ENCODE results near the gene TRPM3.

TRPM3 gene

DNA sequence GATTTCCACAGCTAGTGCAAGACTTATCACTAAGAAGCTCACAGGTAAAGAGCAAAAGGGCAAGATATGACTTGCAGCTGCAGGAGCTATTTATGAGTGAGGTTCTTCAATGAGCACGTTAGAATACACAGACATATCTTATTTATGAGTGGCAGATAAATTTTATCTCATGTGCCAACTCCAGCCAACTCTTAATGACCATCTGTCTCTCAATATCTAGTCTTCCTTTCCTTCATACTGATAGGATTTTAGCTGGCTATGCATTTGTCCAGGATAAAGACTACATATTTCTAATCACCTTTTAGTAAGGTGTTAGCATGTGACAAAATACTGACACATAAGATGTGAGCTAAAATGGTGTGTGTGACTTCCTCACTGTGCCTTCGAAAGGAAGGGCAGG is 304.5 kb downstream of the TRPM3 start:
- H3K36me3 ChIP-seq (ENCODE audit: control insufficient read depth in 1 of 2, insufficient read depth in 2 of 2, low read length in 2 of 2) = no peaks in the 10 kb centered on the region
- H3K4me2 ChIP-seq (ENCODE audit: low read length) = no peak overlapping the region
- no peaks in the 10 kb centered on the region for H3K79me2 ChIP-seq (ENCODE audit: control insufficient read depth, insufficient read depth, low read length, poor library complexity)
- H4K12ac ChIP-seq (ENCODE audit: low read depth, low read length) = no peak overlapping the region
- H3K27ac ChIP-seq (ENCODE audit: low read depth, low read length) = no peak overlapping the region
- no peak overlapping the region for H3K4ac ChIP-seq (ENCODE audit: low read depth, low read length)
- no peaks in the 10 kb centered on the region for H3K27me3 ChIP-seq (ENCODE audit: insufficient read depth, low read length)
- H2BK120ac ChIP-seq (ENCODE audit: insufficient read depth, low read length, poor library complexity) = no peak overlapping the region
- H3K4me3 ChIP-seq (ENCODE audit: low read depth, low read length) = no peak overlapping the region
- no CpG with 5 or more reads among the region's 2 CpGs for WGBS (ENCODE audit: extremely low coverage, insufficient coverage, insufficient read length)
- no peak overlapping the region for H3K9ac ChIP-seq (ENCODE audit: low read length)
- H2AFZ ChIP-seq (ENCODE audit: insufficient read depth, low read length, poor library complexity) = no peak overlapping the region
- no peak for DNase-seq
- no peak overlapping the region for H4K91ac ChIP-seq (ENCODE audit: low read depth, low read length)
- no peak overlapping the region for H3K14ac ChIP-seq (ENCODE audit: low read length)
- H3K79me1 ChIP-seq (ENCODE audit: low read length) = no peaks in the 10 kb centered on the region
- H4K8ac ChIP-seq (ENCODE audit: low read depth, low read length) = no peak overlapping the region
- no peaks in the 10 kb centered on the region for H3K4me1 ChIP-seq (ENCODE audit: control insufficient read depth in 1 of 2, insufficient read depth in 2 of 2, low read length in 2 of 2)
- H2BK5ac ChIP-seq (ENCODE audit: low read depth, low read length, poor library complexity) = no peak overlapping the region
- no peak overlapping the region for H3K18ac ChIP-seq (ENCODE audit: low read length)
- no peaks in the 10 kb centered on the region for H3K9me3 ChIP-seq (ENCODE audit: insufficient read depth, low read depth, low read length)
- no peak overlapping the region for H2BK12ac ChIP-seq (ENCODE audit: low read length)
- no peak overlapping the region for H3K23ac ChIP-seq (ENCODE audit: low read length)
- H2AK5ac ChIP-seq (ENCODE audit: low read length) = no peak overlapping the region

DNA sequence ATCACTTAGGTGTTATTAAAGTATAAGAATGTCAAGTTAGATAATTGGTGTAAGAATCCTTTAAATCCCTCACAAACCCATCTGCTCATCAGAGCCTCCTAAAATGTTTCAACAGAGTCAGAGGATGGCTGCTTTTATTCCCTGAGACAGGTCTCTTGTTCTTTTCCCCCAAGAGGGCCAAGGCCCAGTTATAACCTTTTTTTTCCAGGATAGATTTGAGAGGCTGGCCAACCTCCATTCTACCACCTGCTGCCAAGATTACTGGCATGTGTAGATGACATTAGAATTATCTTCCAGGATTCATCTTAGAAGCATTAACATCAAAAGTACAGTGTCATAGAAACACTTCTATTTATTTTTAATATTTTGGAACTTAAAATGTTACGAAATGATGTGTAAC is 305.1 kb downstream of the TRPM3 start:
- Histone ChIP-seq H3K4me2 (ENCODE audit: low read length) (no peak overlapping the region), H3K23ac (ENCODE audit: low read length) (no peak overlapping the region), H2BK5ac (ENCODE audit: low read depth, low read length, poor library complexity) (no peak overlapping the region), H3K36me3 (ENCODE audit: control insufficient read depth in 1 of 2, insufficient read depth in 2 of 2, low read length in 2 of 2) (no peaks in the 10 kb centered on the region), H3K4me3 (ENCODE audit: low read depth, low read length) (no peak overlapping the region), H3K18ac (ENCODE audit: low read length) (no peak overlapping the region), H2AK5ac (ENCODE audit: low read length) (no peak overlapping the region), H4K91ac (ENCODE audit: low read depth, low read length) (no peak overlapping the region), H3K79me1 (ENCODE audit: low read length) (no peaks in the 10 kb centered on the region), H4K12ac (ENCODE audit: low read depth, low read length) (no peak overlapping the region), H3K14ac (ENCODE audit: low read length) (no peak overlapping the region), H3K9ac (ENCODE audit: low read length) (no peak overlapping the region), H2BK120ac (ENCODE audit: insufficient read depth, low read length, poor library complexity) (no peak overlapping the region), H2AFZ (ENCODE audit: insufficient read depth, low read length, poor library complexity) (no peak overlapping the region), H4K8ac (ENCODE audit: low read depth, low read length) (no peak overlapping the region), H3K4ac (ENCODE audit: low read depth, low read length) (no peak overlapping the region), H2BK12ac (ENCODE audit: low read length) (no peak overlapping the region), H3K27me3 (ENCODE audit: insufficient read depth, low read length) (no peaks in the 10 kb centered on the region), H3K4me1 (ENCODE audit: control insufficient read depth in 1 of 2, insufficient read depth in 2 of 2, low read length in 2 of 2) (no peaks in the 10 kb centered on the region), H3K9me3 (ENCODE audit: insufficient read depth, low read depth, low read length) (no peaks in the 10 kb centered on the region), H3K79me2 (ENCODE audit: control insufficient read depth, insufficient read depth, low read length, poor library complexity) (no peaks in the 10 kb centered on the region), H3K27ac (ENCODE audit: low read depth, low read length) (no peak overlapping the region)
- DNase-seq = no peak
- WGBS (ENCODE audit: extremely low coverage, insufficient coverage, insufficient read length) = no CpG with 5 or more reads among the region's 1 CpG

- Histone ChIP-seq H3K4me3 (ENCODE audit: low read depth, low read length) (no peak overlapping the region), H3K9me3 (ENCODE audit: insufficient read depth, low read depth, low read length) (no peaks in the 10 kb centered on the region), H3K36me3 (ENCODE audit: control insufficient read depth in 1 of 2, insufficient read depth in 2 of 2, low read length in 2 of 2) (no peaks in the 10 kb centered on the region), H3K4me1 (ENCODE audit: control insufficient read depth in 1 of 2, insufficient read depth in 2 of 2, low read length in 2 of 2) (no peaks in the 10 kb centered on the region), H3K79me1 (ENCODE audit: low read length) (no peaks in the 10 kb centered on the region), H2BK12ac (ENCODE audit: low read length) (no peak overlapping the region), H3K27me3 (ENCODE audit: insufficient read depth, low read length) (no peaks in the 10 kb centered on the region), H2BK5ac (ENCODE audit: low read depth, low read length, poor library complexity) (no peak overlapping the region), H3K79me2 (ENCODE audit: control insufficient read depth, insufficient read depth, low read length, poor library complexity) (no peaks in the 10 kb centered on the region), H3K14ac (ENCODE audit: low read length) (no peak overlapping the region), H2BK120ac (ENCODE audit: insufficient read depth, low read length, poor library complexity) (no peak overlapping the region), H3K27ac (ENCODE audit: low read depth, low read length) (no peak overlapping the region), H3K23ac (ENCODE audit: low read length) (no peak overlapping the region), H2AK5ac (ENCODE audit: low read length) (no peak overlapping the region), H4K12ac (ENCODE audit: low read depth, low read length) (no peak overlapping the region), H3K9ac (ENCODE audit: low read length) (no peak overlapping the region), H3K4ac (ENCODE audit: low read depth, low read length) (no peak overlapping the region), H4K8ac (ENCODE audit: low read depth, low read length) (no peak overlapping the region), H3K18ac (ENCODE audit: low read length) (no peak overlapping the region), H4K91ac (ENCODE audit: low read depth, low read length) (no peak overlapping the region), H2AFZ (ENCODE audit: insufficient read depth, low read length, poor library complexity) (no peak overlapping the region), H3K4me2 (ENCODE audit: low read length) (no peak overlapping the region)
- 100% methylated on average over 1 of the region's 2 CpGs for WGBS (ENCODE audit: extremely low coverage, insufficient coverage, insufficient read length)
- DNase-seq = no peak
These were observed 306.8 kb downstream of the TRPM3 start for GRCh38 chr9:70814597-70814996.

DNA sequence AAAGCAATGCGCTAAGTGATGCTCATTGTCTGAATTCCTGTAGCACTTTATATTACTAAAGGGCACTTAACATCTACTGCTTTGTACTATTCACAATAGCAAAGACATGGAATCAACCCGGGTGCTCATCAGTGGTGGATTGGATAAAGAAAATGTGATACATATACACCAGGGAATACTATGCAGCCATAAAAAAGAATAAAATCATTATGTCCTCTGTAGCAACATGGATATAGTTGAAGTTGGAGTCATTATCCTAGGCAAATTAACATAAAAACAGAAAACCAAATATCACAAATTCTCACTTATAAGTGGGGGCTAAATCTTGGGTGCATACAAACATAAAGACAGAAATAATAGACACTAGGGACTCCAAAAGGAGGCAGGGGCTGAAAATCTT is 308.3 kb downstream of the TRPM3 start:
- no peak overlapping the region for H2BK120ac ChIP-seq (ENCODE audit: insufficient read depth, low read length, poor library complexity)
- no peak overlapping the region for H3K4ac ChIP-seq (ENCODE audit: low read depth, low read length)
- H4K91ac ChIP-seq (ENCODE audit: low read depth, low read length) = no peak overlapping the region
- no peak overlapping the region for H3K9ac ChIP-seq (ENCODE audit: low read length)
- no peak overlapping the region for H2AK5ac ChIP-seq (ENCODE audit: low read length)
- H3K18ac ChIP-seq (ENCODE audit: low read length) = no peak overlapping the region
- H2BK12ac ChIP-seq (ENCODE audit: low read length) = no peak overlapping the region
- H3K23ac ChIP-seq (ENCODE audit: low read length) = no peak overlapping the region
- H3K36me3 ChIP-seq (ENCODE audit: control insufficient read depth in 1 of 2, insufficient read depth in 2 of 2, low read length in 2 of 2) = no peaks in the 10 kb centered on the region
- WGBS (ENCODE audit: extremely low coverage, insufficient coverage, insufficient read length) = no CpG with 5 or more reads among the region's 2 CpGs
- H3K27me3 ChIP-seq (ENCODE audit: insufficient read depth, low read length) = no peaks in the 10 kb centered on the region
- H3K79me2 ChIP-seq (ENCODE audit: control insufficient read depth, insufficient read depth, low read length, poor library complexity) = no peaks in the 10 kb centered on the region
- H3K27ac ChIP-seq (ENCODE audit: low read depth, low read length) = no peak overlapping the region
- no peaks in the 10 kb centered on the region for H3K79me1 ChIP-seq (ENCODE audit: low read length)
- H3K9me3 ChIP-seq (ENCODE audit: insufficient read depth, low read depth, low read length) = no peaks in the 10 kb centered on the region
- no peak overlapping the region for H3K14ac ChIP-seq (ENCODE audit: low read length)
- H3K4me2 ChIP-seq (ENCODE audit: low read length) = no peak overlapping the region
- H3K4me1 ChIP-seq (ENCODE audit: control insufficient read depth in 1 of 2, insufficient read depth in 2 of 2, low read length in 2 of 2) = no peaks in the 10 kb centered on the region
- H2BK5ac ChIP-seq (ENCODE audit: low read depth, low read length, poor library complexity) = no peak overlapping the region
- no peak overlapping the region for H3K4me3 ChIP-seq (ENCODE audit: low read depth, low read length)
- no peak overlapping the region for H2AFZ ChIP-seq (ENCODE audit: insufficient read depth, low read length, poor library complexity)
- H4K12ac ChIP-seq (ENCODE audit: low read depth, low read length) = no peak overlapping the region
- H4K8ac ChIP-seq (ENCODE audit: low read depth, low read length) = no peak overlapping the region
- DNase-seq = no peak
